Glutamatergic neuron (in vitro differentiated cells): ENCODE results near the gene CPM. TPM values are rescaled to one million over a fixed set of nuclear protein-coding genes. Genes with fewer than 3 reads are reported as not detected.

ENCODE experiments used
- DNase-seq: peaks from one replicate; pipeline ENCODE4 v3.0.0; 2022
- H3K27ac Mint-ChIP-seq: one replicate; pipeline ENCODE4 v1.8.0; 2020; ENCODE audit warnings: mild to moderate bottlenecking, mixed read lengths, inconsistent platforms; ENCODE audit not compliant: unreplicated experiment
- H3K27me3 Mint-ChIP-seq: one replicate; pipeline ENCODE4 v1.8.0; 2020; ENCODE audit warnings: mild to moderate bottlenecking, moderate library complexity, mixed read lengths, inconsistent platforms; ENCODE audit not compliant: unreplicated experiment
- H3K36me3 Mint-ChIP-seq: one replicate; pipeline ENCODE4 v1.8.0; 2020; ENCODE audit warnings: mild to moderate bottlenecking, mixed read lengths, inconsistent platforms; ENCODE audit not compliant: unreplicated experiment
- H3K4me1 Mint-ChIP-seq: one replicate; pipeline ENCODE4 v1.8.0; 2020; ENCODE audit warnings: mild to moderate bottlenecking, low read depth, mixed read lengths, inconsistent platforms; ENCODE audit not compliant: unreplicated experiment
- H3K4me3 Mint-ChIP-seq: one replicate; pipeline ENCODE4 v1.8.0; 2020; ENCODE audit warnings: mild to moderate bottlenecking, mixed read lengths, inconsistent platforms; ENCODE audit not compliant: unreplicated experiment
- H3K9me3 Mint-ChIP-seq: one replicate; pipeline ENCODE4 v1.8.0; 2020; ENCODE audit warnings: mild to moderate bottlenecking, moderate library complexity, mixed read lengths, inconsistent platforms; ENCODE audit not compliant: unreplicated experiment
- CTCF ChIP-seq: fragments of 200-600 bp; sonication (generic); IDR thresholded peaks from one replicate; pipeline ENCODE4 v1.5.0; 2021; ENCODE audit not compliant: partially characterized antibody, unreplicated experiment
- total RNA-seq: library from RNA; stranded (reverse); fragmentation: NEBNext Ultra II Directional; extraction: Animal tissue kit (Norgen Biotek cat#: 25700); gene quantifications from one replicate; pipeline ENCODE4 v1.2.1, GENCODE V29; 2021; ENCODE audit not compliant: unreplicated experiment

CPM gene
- total RNA-seq, 1 donor from 2014 or later, result not detected

- no peaks in the 10 kb centered on the region for H3K9me3 Mint-ChIP-seq
- no peak overlapping the region for H3K27ac Mint-ChIP-seq
- DNase-seq, result no peak
- no peak overlapping the region for H3K4me3 Mint-ChIP-seq
- H3K36me3 Mint-ChIP-seq, result no peaks in the 10 kb centered on the region
- TF ChIP-seq CTCF, result no peak
- H3K4me1 Mint-ChIP-seq, result peaks cover 6% of the 10 kb centered on the region
- peaks cover 5% of the 10 kb centered on the region for H3K27me3 Mint-ChIP-seq
Measured at GRCh38 chr12:68871396-68871795, 61.6 kb downstream of the CPM start.

- Mint-ChIP-seq H3K9me3 (no peaks in the 10 kb centered on the region), H3K4me3 (no peak overlapping the region), H3K27me3 (peaks cover 5% of the 10 kb centered on the region), H3K27ac (no peak overlapping the region), H3K4me1 (peaks cover 6% of the 10 kb centered on the region), H3K36me3 (no peaks in the 10 kb centered on the region)
- no peak for DNase-seq
- TF ChIP-seq CTCF, result no peak
Measured at GRCh38 chr12:68870443-68870842, 62.5 kb downstream of the CPM start.

GRCh38 chr12:68870011-68870410, 63.0 kb downstream of the CPM start:
- no peak for TF ChIP-seq CTCF
- DNase-seq, result no peak
- H3K4me1 Mint-ChIP-seq, result peaks cover 6% of the 10 kb centered on the region
- H3K4me3 Mint-ChIP-seq, result no peak overlapping the region
- H3K36me3 Mint-ChIP-seq, result no peaks in the 10 kb centered on the region
- H3K27ac Mint-ChIP-seq, result no peak overlapping the region
- H3K9me3 Mint-ChIP-seq, result no peaks in the 10 kb centered on the region
- peaks cover 5% of the 10 kb centered on the region for H3K27me3 Mint-ChIP-seq

- no peak overlapping the region for H3K4me3 Mint-ChIP-seq
- H3K27me3 Mint-ChIP-seq, result peaks cover 7% of the 10 kb centered on the region
- H3K36me3 Mint-ChIP-seq, result no peaks in the 10 kb centered on the region
- peaks cover 6% of the 10 kb centered on the region for H3K4me1 Mint-ChIP-seq
- DNase-seq, result no peak
- no peak for TF ChIP-seq CTCF
- H3K27ac Mint-ChIP-seq, result no peak overlapping the region
- H3K9me3 Mint-ChIP-seq, result no peaks in the 10 kb centered on the region
Measured at GRCh38 chr12:68868043-68868790, 64.8 kb downstream of the CPM start.

GRCh38 chr12:68867606-68868005, 65.4 kb downstream of the CPM start:
- no peak for TF ChIP-seq CTCF
- Mint-ChIP-seq H3K27me3 (peaks cover 7% of the 10 kb centered on the region), H3K36me3 (no peaks in the 10 kb centered on the region), H3K9me3 (no peaks in the 10 kb centered on the region), H3K27ac (no peak overlapping the region), H3K4me3 (no peak overlapping the region), H3K4me1 (peaks cover 8% of the 10 kb centered on the region)
- DNase-seq, result no peak
